ENCODE results near the gene RGS14.

- TF ChIP-seq CTCF (IDR thresholded peaks at IDR 0.05; ENCODE audit: extremely low read depth in 1 of 2, insufficient read depth in 1 of 2, low read depth in 1 of 2, low read length in 2 of 2), result no peak
- no peak for TF ChIP-seq POLR2A (IDR thresholded peaks at IDR 0.05; ENCODE audit: low read depth, low read length)
- TF ChIP-seq EZH2 (IDR thresholded peaks at IDR 0.05; ENCODE audit: borderline replicate concordance, low read depth, low read length, severe bottlenecking), result no peak
- TF ChIP-seq GATA2 (IDR thresholded peaks at IDR 0.05; ENCODE audit: insufficient read depth, insufficient read length, low read depth, low read length), result no peak
- TF ChIP-seq POLR2AphosphoS5 (IDR thresholded peaks at IDR 0.05; ENCODE audit: insufficient read depth, low read depth, low read length), result no peak
- TF ChIP-seq MYC (IDR thresholded peaks at IDR 0.05; ENCODE audit: low read depth, low read length), result no peak
Observed at GRCh38 chr5:177335701-177336065, 22.0 kb upstream of the RGS14 start.
